Panc1 (cell line): ENCODE results near the gene C2CD4A.

Source experiments
- POLR2AphosphoS5 ChIP-seq: IDR thresholded peaks from 2 replicates; pipeline ENCODE4 v1.6.1; 2012; ENCODE audit warnings: mild to moderate bottlenecking, low read depth, low read length, moderate library complexity
- TF ChIP-seq, protein P1 (sequence below), 2 experiments: IDR thresholded peaks; 2 replicates each; pipeline ENCODE4 v1.6.1; 2011 to 2012; ENCODE audit warnings: low read depth in 2 of 2, control low read depth in 1 of 2, low read length in 1 of 2, mild to moderate bottlenecking in 1 of 2, moderate library complexity in 1 of 2; ENCODE audit not compliant: insufficient read depth in 1 of 2
- TF ChIP-seq, protein P2 (sequence below): fragments of 450-650 bp; IDR thresholded peaks from 2 replicates; pipeline ENCODE4 v1.5.1; 2017; ENCODE audit warnings: mild to moderate bottlenecking

DNA sequence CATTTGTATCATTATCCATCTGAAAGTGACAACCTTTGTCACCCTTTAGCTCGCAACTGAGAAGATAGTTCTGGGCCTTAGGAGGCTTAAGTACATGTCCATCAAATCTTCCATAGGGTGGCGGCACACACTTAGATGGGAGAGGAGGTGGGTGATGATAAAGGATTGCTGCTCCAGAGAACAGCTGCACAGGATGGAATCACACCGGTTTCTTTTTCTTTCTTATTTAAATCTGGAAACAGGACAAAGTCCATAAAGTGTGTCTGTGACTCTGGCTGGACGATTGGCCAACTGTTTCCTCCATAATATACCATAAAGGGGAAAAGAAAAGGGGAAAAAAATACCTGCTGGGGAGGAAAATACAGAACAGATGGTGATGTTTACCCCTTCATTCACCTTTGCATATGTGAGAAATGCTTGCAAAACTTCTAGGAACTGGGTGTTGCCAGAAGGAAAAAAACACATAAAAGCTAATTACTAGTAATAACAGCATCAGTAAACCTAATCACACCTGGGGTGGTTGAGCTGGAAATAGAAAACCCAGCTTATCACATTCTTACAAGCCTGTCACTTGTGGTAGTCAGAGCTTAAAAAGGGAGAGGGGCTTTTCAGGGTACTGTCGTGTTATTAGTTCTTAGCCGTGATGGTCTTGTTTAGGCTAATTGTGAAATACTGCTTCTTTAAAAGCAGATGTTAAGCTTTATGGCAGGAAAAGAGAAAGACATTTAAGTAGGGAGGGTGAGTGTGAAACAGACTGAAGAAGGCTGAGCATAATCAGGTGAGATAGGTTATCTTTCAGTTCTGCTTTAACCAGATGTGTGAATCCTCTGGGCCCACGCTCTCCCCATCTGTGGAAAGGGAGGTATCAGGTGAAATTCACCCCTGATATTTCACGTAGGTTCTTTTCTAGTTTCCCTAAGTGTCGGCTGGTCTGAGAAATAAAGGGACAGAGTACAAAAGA is 16.7 kb downstream of the C2CD4A start:
- TF ChIP-seq, protein P1, sequence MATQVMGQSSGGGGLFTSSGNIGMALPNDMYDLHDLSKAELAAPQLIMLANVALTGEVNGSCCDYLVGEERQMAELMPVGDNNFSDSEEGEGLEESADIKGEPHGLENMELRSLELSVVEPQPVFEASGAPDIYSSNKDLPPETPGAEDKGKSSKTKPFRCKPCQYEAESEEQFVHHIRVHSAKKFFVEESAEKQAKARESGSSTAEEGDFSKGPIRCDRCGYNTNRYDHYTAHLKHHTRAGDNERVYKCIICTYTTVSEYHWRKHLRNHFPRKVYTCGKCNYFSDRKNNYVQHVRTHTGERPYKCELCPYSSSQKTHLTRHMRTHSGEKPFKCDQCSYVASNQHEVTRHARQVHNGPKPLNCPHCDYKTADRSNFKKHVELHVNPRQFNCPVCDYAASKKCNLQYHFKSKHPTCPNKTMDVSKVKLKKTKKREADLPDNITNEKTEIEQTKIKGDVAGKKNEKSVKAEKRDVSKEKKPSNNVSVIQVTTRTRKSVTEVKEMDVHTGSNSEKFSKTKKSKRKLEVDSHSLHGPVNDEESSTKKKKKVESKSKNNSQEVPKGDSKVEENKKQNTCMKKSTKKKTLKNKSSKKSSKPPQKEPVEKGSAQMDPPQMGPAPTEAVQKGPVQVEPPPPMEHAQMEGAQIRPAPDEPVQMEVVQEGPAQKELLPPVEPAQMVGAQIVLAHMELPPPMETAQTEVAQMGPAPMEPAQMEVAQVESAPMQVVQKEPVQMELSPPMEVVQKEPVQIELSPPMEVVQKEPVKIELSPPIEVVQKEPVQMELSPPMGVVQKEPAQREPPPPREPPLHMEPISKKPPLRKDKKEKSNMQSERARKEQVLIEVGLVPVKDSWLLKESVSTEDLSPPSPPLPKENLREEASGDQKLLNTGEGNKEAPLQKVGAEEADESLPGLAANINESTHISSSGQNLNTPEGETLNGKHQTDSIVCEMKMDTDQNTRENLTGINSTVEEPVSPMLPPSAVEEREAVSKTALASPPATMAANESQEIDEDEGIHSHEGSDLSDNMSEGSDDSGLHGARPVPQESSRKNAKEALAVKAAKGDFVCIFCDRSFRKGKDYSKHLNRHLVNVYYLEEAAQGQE (IDR thresholded peaks at IDR 0.05; ENCODE audit: insufficient read depth in 1 of 2, low read depth in 2 of 2, low read length in 1 of 2), result no peak
- TF ChIP-seq, protein P2, sequence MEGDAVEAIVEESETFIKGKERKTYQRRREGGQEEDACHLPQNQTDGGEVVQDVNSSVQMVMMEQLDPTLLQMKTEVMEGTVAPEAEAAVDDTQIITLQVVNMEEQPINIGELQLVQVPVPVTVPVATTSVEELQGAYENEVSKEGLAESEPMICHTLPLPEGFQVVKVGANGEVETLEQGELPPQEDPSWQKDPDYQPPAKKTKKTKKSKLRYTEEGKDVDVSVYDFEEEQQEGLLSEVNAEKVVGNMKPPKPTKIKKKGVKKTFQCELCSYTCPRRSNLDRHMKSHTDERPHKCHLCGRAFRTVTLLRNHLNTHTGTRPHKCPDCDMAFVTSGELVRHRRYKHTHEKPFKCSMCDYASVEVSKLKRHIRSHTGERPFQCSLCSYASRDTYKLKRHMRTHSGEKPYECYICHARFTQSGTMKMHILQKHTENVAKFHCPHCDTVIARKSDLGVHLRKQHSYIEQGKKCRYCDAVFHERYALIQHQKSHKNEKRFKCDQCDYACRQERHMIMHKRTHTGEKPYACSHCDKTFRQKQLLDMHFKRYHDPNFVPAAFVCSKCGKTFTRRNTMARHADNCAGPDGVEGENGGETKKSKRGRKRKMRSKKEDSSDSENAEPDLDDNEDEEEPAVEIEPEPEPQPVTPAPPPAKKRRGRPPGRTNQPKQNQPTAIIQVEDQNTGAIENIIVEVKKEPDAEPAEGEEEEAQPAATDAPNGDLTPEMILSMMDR, result no peak
- TF ChIP-seq POLR2AphosphoS5, result no peak
